HepG2 (cell line): ENCODE measurements around the gene SPRED2. TPM values are rescaled to one million over a fixed set of nuclear protein-coding genes. Genes with fewer than 3 reads are reported as not detected.
A peak's percentile ranks its signal among the peaks of the same experiment; 100 is the strongest.

ENCODE experiments used
- ARID3A ChIP-seq: IDR thresholded peaks from 2 replicates; pipeline ENCODE4 v1.6.1; 2012; ENCODE audit warnings: low read depth, low read length, improper control_type of control experiment
- ATF7-NPFF ChIP-seq: sonication (generic); formaldehyde crosslinking; IDR thresholded peaks from 2 replicates; pipeline ENCODE4 v1.8.1; 2023; ENCODE audit warnings: mild to moderate bottlenecking, low read depth, missing genetic modification reagents, moderate library complexity
- DR1 ChIP-seq: sonication (generic); formaldehyde crosslinking; IDR thresholded peaks from 2 replicates; pipeline ENCODE4 v1.8.0; 2021; ENCODE audit warnings: mild to moderate bottlenecking, missing genetic modification reagents, inconsistent platforms
- ETV5 ChIP-seq: IDR thresholded peaks from 2 replicates; pipeline ENCODE4 v1.6.1; 2018; ENCODE audit warnings: missing biosample characterization, missing genetic modification reagents, inconsistent platforms, borderline replicate concordance
- FIP1L1 ChIP-seq: fragments of 200-400 bp; formaldehyde crosslinking; IDR thresholded peaks from 2 replicates; pipeline ENCODE4 v1.6.1; 2018; ENCODE audit warnings: low read depth, mild to moderate bottlenecking, low read length, moderate library complexity, borderline replicate concordance; ENCODE audit not compliant: insufficient read depth
- FLYWCH1 ChIP-seq: sonication (generic); formaldehyde crosslinking; IDR thresholded peaks from 2 replicates; pipeline ENCODE4 v1.8.1; 2023; ENCODE audit warnings: mild to moderate bottlenecking, missing genetic modification reagents
- HDAC6 ChIP-seq: fragments of 200-600 bp; sonication (generic); IDR thresholded peaks from 2 replicates; pipeline ENCODE4 v1.7.0; 2017; ENCODE audit warnings: mild to moderate bottlenecking, antibody characterized with exemption, low read length, low read depth
- KLF13 ChIP-seq: sonication (generic); formaldehyde crosslinking; IDR thresholded peaks from 2 replicates; pipeline ENCODE4 v1.4.0; 2020; ENCODE audit warnings: mild to moderate bottlenecking, missing genetic modification reagents
- MAZ ChIP-seq, 2 experiments: sonication (generic) in 1 of 2; formaldehyde crosslinking in 1 of 2; IDR thresholded peaks; 2 replicates each; pipeline versions ENCODE4 v1.5.0 to v1.6.1; 2012 to 2020; ENCODE audit warnings: low read depth in 2 of 2, mild to moderate bottlenecking in 2 of 2, borderline replicate concordance in 1 of 2, improper control_type of control experiment in 1 of 2, low read length in 1 of 2, missing genetic modification reagents in 1 of 2, moderate library complexity in 1 of 2
- MTF1 ChIP-seq: sonication (generic); formaldehyde crosslinking; IDR thresholded peaks from 2 replicates; pipeline ENCODE4 v1.5.0; 2020; ENCODE audit warnings: missing genetic modification reagents
- MXI1 ChIP-seq: IDR thresholded peaks from 3 replicates; pipeline ENCODE4 v1.6.1; 2012; ENCODE audit warnings: low read depth, low read length, inconsistent platforms, borderline replicate concordance
- MZF1 ChIP-seq: sonication (generic); formaldehyde crosslinking; IDR thresholded peaks from 2 replicates; pipeline ENCODE4 v1.8.1; 2023; ENCODE audit warnings: mild to moderate bottlenecking, missing genetic modification reagents, borderline replicate concordance
- NFE2L1 ChIP-seq: sonication (generic); formaldehyde crosslinking; IDR thresholded peaks from 2 replicates; pipeline ENCODE4 v1.4.0; 2020; ENCODE audit warnings: missing genetic modification reagents, mild to moderate bottlenecking, borderline replicate concordance
- NFRKB ChIP-seq: fragments of 450-650 bp; IDR thresholded peaks from 2 replicates; pipeline ENCODE4 v1.6.1; 2017
- NFYC ChIP-seq: IDR thresholded peaks from 2 replicates; pipeline ENCODE4 v1.6.1; 2016; ENCODE audit warnings: missing genetic modification reagents, missing compliant biosample characterization
- PHF8 ChIP-seq: sonication (generic); formaldehyde crosslinking; IDR thresholded peaks from 2 replicates; pipeline ENCODE4 v1.5.0; 2020; ENCODE audit warnings: missing genetic modification reagents
- RFXAP ChIP-seq: sonication (generic); formaldehyde crosslinking; IDR thresholded peaks from 2 replicates; pipeline ENCODE4 v1.4.0; 2020; ENCODE audit warnings: missing genetic modification reagents, borderline replicate concordance
- SMAD3 ChIP-seq: sonication (generic); formaldehyde crosslinking; IDR thresholded peaks from 2 replicates; pipeline ENCODE4 v1.4.0; 2020; ENCODE audit warnings: missing genetic modification reagents
- SUZ12 ChIP-seq: fragments of 150-350 bp; IDR thresholded peaks from 2 replicates; pipeline ENCODE4 v1.6.1; 2014; ENCODE audit warnings: low read depth, low read length
- TCF7 ChIP-seq: sonication (generic); IDR thresholded peaks from 2 replicates; pipeline ENCODE4 v1.6.1; 2016; ENCODE audit warnings: antibody characterized with exemption, low read depth
- U2AF1 ChIP-seq: fragments of 200-400 bp; formaldehyde crosslinking; optimal IDR thresholded peaks from 2 replicates; pipeline ENCODE3; 2017; ENCODE audit warnings: mild to moderate bottlenecking, low read depth, low read length
- ZNF3 ChIP-seq: IDR thresholded peaks from 2 replicates; pipeline ENCODE4 v1.7.0; 2017; ENCODE audit warnings: inconsistent platforms
- ZNF343 ChIP-seq: sonication (generic); formaldehyde crosslinking; IDR thresholded peaks from 2 replicates; pipeline ENCODE4 v1.4.0; 2020; ENCODE audit warnings: mild to moderate bottlenecking, missing genetic modification reagents
- ZNF354B ChIP-seq: sonication (generic); formaldehyde crosslinking; IDR thresholded peaks from 2 replicates; pipeline ENCODE4 v1.8.0; 2022; ENCODE audit warnings: mild to moderate bottlenecking, missing genetic modification reagents
- ZNF674 ChIP-seq: sonication (generic); formaldehyde crosslinking; IDR thresholded peaks from 2 replicates; pipeline ENCODE4 v1.5.0; 2020; ENCODE audit warnings: low read depth, mild to moderate bottlenecking, missing genetic modification reagents
- ZNF878 ChIP-seq: sonication (generic); formaldehyde crosslinking; IDR thresholded peaks from 2 replicates; pipeline ENCODE4 v1.8.1; 2023; ENCODE audit warnings: mild to moderate bottlenecking, missing genetic modification reagents, moderate library complexity
- polyA plus RNA-seq, 8 experiments: library from polyadenylated mRNA; depleted of rRNA in 3 of 8; stranded (reverse) in 7 of 8; unstranded in 1 of 8; fragments of >200 nt; fragmentation: Illumina TruSeq in 4 of 8; extraction: Trizol in 4 of 8; gene quantifications; 2 replicates each; pipeline versions ENCODE4 v1.2.1 to v1.2.3, GENCODE V29; 2011 to 2016; ENCODE audit warnings: low read depth in 4 of 8, missing spikeins in 1 of 8, mixed read lengths in 1 of 8; ENCODE audit not compliant: insufficient read depth in 1 of 8
- total RNA-seq, 5 experiments: library from RNA; depleted of rRNA; stranded (reverse); fragments of >200 nt; fragmentation: Illumina TruSeq; extraction: Trizol; gene quantifications; 2 replicates each; pipeline ENCODE4 v1.2.3, GENCODE V29; 2016; ENCODE audit warnings: low read depth in 1 of 5
- TF ChIP-seq, protein P1 (sequence below): sonication (generic); formaldehyde crosslinking; IDR thresholded peaks from 2 replicates; pipeline ENCODE4 v1.8.0; 2022; ENCODE audit warnings: mild to moderate bottlenecking, missing genetic modification reagents, borderline replicate concordance
- TF ChIP-seq, protein P2 (sequence below): sonication (generic); formaldehyde crosslinking; IDR thresholded peaks from 2 replicates; pipeline ENCODE4 v1.4.0; 2020; ENCODE audit warnings: missing genetic modification reagents

The SPRED2 gene
- total and polyA plus RNA-seq, 2 of the 13 experiments (the other 11 are each of a cell fraction or from before 2014, with no cell fraction given): 13.0 to 37.0 TPM

DNA sequence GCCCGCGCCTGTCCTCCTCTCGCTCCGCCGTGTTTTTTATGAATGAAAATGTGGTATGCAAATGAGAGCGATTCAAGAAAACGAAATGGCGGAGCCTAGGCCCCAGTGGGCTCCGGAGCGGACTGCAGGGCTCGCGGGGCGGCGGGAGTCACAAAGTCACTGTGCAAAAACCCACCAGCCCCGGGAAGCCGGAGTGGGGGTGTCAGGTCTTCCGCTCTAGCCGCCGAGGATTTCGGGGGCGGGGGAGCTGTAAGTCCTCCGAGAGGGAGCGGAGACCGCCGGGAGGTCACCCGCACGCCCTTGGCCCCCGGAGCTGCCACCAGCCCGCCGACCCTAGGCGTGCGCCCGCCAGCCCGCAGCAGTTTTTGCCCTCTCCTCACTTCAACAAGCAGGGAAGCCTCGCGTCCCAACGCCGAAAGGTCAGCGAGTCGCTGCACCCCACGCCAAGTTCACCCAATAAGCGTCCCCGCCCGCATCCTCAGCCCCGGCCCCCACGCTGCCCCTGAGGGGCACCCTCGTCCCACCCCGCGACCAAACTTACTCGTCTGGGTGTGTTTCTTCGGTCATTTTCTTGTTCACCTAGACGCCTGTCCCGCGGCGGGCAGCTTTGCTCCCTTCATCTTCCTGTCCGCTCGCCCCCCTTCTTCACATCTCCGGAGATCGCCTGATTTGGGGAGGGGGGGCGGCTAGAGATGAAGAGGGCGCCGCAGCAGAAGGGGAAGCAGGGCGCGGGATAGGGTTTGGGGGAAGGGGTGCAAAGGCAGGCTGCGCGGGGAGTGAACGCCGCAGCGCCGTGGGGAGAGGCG is 775 bp downstream of the SPRED2 start (continued):
- TF ChIP-seq MTF1 (CRISPR knock-in tag) (no peak), FLYWCH1 (no peak), ARID3A (no peak), DR1 (CRISPR knock-in tag) (peak; percentile 46; the same call in 1 of the 2 replicates), ATF7-NPFF (CRISPR knock-in tag) (0 out of 2 replicates have a peak, but pooled peaks have one; percentile 37), ZNF3 (no peak), RFXAP (CRISPR knock-in tag) (no peak), NFRKB (no peak), ZNF878 (no peak), TCF7 (no peak), MZF1 (CRISPR knock-in tag) (no peak), NFYC (CRISPR knock-in tag) (no peak), FIP1L1 (no peak), PHF8 (peak; percentile 56), MAZ (IDR thresholded peaks at IDR 0.05; ENCODE audit: borderline replicate concordance, low read depth, low read length) (no peak), MAZ (CRISPR knock-in tag; IDR thresholded peaks at IDR 0.05; ENCODE audit: low read depth) (no peak), U2AF1 (no peak), SUZ12 (no peak), ZNF674 (no peak), KLF13 (CRISPR knock-in tag) (no peak), NFE2L1 (CRISPR knock-in tag) (no peak), ETV5 (CRISPR knock-in tag) (no peak), ZNF343 (no peak; the same call in 1 of the 2 replicates), HDAC6 (no peak), MXI1 (no peak), ZNF354B (no peak), SMAD3 (CRISPR knock-in tag) (no peak)
- TF ChIP-seq, protein P1, sequence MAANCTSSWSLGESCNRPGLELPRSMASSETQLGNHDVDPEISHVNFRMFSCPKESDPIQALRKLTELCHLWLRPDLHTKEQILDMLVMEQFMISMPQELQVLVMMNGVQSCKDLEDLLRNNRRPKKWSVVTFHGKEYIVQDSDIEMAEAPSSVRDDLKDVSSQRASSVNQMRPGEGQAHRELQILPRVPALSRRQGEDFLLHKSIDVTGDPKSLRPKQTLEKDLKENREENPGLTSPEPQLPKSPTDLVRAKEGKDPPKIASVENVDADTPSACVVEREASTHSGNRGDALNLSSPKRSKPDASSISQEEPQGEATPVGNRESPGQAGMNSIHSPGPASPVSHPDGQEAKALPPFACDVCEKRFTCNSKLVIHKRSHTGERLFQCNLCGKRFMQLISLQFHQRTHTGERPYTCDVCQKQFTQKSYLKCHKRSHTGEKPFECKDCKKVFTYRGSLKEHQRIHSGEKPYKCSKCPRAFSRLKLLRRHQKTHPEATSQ (CRISPR knock-in tag): no peak
- TF ChIP-seq, protein P2, sequence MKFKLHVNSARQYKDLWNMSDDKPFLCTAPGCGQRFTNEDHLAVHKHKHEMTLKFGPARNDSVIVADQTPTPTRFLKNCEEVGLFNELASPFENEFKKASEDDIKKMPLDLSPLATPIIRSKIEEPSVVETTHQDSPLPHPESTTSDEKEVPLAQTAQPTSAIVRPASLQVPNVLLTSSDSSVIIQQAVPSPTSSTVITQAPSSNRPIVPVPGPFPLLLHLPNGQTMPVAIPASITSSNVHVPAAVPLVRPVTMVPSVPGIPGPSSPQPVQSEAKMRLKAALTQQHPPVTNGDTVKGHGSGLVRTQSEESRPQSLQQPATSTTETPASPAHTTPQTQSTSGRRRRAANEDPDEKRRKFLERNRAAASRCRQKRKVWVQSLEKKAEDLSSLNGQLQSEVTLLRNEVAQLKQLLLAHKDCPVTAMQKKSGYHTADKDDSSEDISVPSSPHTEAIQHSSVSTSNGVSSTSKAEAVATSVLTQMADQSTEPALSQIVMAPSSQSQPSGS (CRISPR knock-in tag): no peak
